ENCODE data around the gene LILRB1. TPM values are rescaled to one million over a fixed set of nuclear protein-coding genes. Genes with fewer than 3 reads are reported as not detected.

Gene LILRB1
- total and polyA plus RNA-seq, 2 of the 13 experiments (the other 11 are each of a cell fraction or from before 2014, with no cell fraction given): not detected

DNA sequence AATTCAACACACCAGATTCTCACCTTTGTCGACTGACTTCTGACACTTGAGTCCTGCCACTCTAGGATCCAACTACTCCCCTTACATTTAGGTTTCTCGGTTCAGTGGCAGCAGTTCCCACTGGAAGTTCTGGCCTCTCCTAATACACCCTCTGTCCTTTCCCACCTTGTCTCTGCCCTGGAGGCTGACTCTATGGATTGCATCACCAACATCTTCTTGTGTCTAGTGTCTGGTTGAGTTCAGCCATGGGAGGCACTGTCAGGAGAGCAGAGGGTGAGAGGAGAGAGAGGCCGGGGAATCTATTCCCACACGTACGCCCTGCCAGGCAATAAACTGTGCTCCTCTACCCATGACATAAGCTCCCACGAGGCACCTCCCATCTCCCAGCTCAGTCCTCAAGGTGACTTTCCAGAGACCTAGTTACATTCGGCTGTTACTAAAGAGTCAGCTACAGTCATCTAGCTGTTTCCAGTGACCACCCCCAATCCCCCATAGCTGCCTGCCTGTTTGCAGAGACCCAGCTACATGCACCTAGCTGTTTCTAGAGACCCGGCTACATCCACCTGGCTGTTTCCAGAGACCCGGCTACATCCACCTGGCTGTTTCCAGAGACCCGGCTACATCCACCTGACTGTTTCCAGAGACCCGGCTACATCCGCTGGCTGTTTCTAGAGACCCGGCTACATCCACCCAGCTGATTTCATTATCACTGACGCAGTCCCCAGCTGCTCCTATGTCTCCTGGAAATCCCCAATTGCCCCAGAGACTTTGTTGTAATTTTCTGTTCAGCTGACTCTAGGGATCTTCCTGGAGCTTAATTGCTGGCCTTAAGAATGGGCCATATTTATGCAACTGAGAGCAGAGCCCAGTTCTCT lies 24.4 kb downstream of the LILRB1 start:
- H3K36me3 ChIP-seq (replicated peaks in 1 of 2; ENCODE audit: control insufficient read depth in 1 of 2, insufficient read depth in 2 of 2, low read length in 2 of 2): no peaks in the 10 kb centered on the region
- H3K79me2 ChIP-seq (ENCODE audit: insufficient read depth, low read length): no peaks in the 10 kb centered on the region
- no peaks in the 10 kb centered on the region for H3K9me3 ChIP-seq (ENCODE audit: low read length)
- H3K27me3 ChIP-seq (ENCODE audit: control insufficient read depth in 1 of 2, insufficient read depth in 2 of 2, low read length in 2 of 2): no peaks in the 10 kb centered on the region
- no TSS peak for BruUV-seq (replicated peaks)
- peak; percentile 31; the same call in 1 of the 2 replicates for TF ChIP-seq CEBPB (IDR thresholded peaks at IDR 0.05; ENCODE audit: borderline replicate concordance, low read depth, low read length)
- no peak for TF ChIP-seq ZNF235 (CRISPR knock-in tag; IDR thresholded peaks at IDR 0.05; ENCODE audit: borderline replicate concordance)
- TF ChIP-seq, protein P1, sequence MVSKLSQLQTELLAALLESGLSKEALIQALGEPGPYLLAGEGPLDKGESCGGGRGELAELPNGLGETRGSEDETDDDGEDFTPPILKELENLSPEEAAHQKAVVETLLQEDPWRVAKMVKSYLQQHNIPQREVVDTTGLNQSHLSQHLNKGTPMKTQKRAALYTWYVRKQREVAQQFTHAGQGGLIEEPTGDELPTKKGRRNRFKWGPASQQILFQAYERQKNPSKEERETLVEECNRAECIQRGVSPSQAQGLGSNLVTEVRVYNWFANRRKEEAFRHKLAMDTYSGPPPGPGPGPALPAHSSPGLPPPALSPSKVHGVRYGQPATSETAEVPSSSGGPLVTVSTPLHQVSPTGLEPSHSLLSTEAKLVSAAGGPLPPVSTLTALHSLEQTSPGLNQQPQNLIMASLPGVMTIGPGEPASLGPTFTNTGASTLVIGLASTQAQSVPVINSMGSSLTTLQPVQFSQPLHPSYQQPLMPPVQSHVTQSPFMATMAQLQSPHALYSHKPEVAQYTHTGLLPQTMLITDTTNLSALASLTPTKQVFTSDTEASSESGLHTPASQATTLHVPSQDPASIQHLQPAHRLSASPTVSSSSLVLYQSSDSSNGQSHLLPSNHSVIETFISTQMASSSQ (IDR thresholded peaks at IDR 0.05; ENCODE audit: low read depth): no peak
- TF ChIP-seq, protein P1 (CRISPR knock-in tag; IDR thresholded peaks at IDR 0.05; ENCODE audit: borderline replicate concordance): no peak
- TF ChIP-seq SRF (IDR thresholded peaks at IDR 0.05; ENCODE audit: low read depth, low read length): no peak
- no peak overlapping the region for H3K4me2 ChIP-seq (ENCODE audit: low read depth, low read length)
- no peak for DNase-seq (ENCODE audit: low spot score)
- no peaks in the 10 kb centered on the region for H3K4me1 ChIP-seq (ENCODE audit: insufficient read depth, low read length)
- no peak overlapping the region for H3K9ac ChIP-seq (ENCODE audit: insufficient read depth, low read depth, low read length)
- no peak overlapping the region for H2AFZ ChIP-seq (ENCODE audit: low read length)
- no peak overlapping the region for H3K27ac ChIP-seq (ENCODE audit: extremely low read length, insufficient read depth, low read length)
- no peak overlapping the region for H3K4me3 ChIP-seq (replicated peaks in 1 of 3; ENCODE audit: insufficient read depth in 1 of 3, low read depth in 2 of 3, low read length in 3 of 3)
- no peaks in the 10 kb centered on the region for H4K20me1 ChIP-seq (ENCODE audit: insufficient read depth, low read length)
- no peak for FAIRE-seq
- 50% methylated on average over 13 of the region's 14 CpGs for WGBS (ENCODE audit: low lambda C conversion rate)
- ChIA-PET CTCF (ENCODE audit: low intra/inter-chr PET ratio, low total read pairs) (no interaction called here), POLR2A (no interaction called here)
- in situ Hi-C loops (cut with HindIII; ENCODE audit: extremely low pct_ligation_motif_present, low pct_unique_long_range_greater_than_20kb) (no loop called here), intact Hi-C loops (cut with micrococcal nuclease; ENCODE audit: unreplicated experiment) (no loop called here)
- ATAC-seq: no peak

Measured in HepG2 (cell line).